ENCODE measurements around the gene HMOX2.

Gene HMOX2

DNA sequence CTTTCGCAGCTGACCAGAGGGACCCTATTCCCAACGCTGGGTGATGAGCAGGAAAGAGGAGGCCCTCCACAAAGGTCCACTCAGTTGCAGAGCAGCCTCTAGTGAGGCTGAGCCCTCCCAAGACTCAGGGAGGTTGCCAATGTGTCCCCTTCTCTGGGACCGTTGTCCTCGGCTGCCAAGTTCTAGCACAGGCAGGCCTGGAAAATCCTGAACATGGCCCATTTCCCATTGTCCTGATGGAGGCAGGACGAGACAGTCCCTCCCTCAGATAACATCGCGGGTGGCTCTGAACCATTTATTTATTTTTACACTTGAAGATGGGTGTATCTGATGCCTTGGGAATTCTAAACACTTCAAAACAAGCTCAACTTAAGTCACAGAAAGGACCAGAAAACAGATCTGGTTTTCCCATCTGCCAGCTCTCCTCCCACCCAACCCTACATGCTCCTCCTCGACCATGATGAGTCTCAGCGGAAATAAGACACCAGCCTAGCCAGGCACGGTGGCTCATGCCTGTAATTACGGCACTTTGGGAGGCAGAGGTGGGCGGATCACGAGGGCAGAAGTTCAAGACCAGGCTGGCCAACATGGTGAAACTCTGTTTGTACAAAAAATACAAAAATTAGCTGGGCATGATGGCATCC, 49.6 kb downstream of the HMOX2 start:
- DNase-seq, result no peak

DNA sequence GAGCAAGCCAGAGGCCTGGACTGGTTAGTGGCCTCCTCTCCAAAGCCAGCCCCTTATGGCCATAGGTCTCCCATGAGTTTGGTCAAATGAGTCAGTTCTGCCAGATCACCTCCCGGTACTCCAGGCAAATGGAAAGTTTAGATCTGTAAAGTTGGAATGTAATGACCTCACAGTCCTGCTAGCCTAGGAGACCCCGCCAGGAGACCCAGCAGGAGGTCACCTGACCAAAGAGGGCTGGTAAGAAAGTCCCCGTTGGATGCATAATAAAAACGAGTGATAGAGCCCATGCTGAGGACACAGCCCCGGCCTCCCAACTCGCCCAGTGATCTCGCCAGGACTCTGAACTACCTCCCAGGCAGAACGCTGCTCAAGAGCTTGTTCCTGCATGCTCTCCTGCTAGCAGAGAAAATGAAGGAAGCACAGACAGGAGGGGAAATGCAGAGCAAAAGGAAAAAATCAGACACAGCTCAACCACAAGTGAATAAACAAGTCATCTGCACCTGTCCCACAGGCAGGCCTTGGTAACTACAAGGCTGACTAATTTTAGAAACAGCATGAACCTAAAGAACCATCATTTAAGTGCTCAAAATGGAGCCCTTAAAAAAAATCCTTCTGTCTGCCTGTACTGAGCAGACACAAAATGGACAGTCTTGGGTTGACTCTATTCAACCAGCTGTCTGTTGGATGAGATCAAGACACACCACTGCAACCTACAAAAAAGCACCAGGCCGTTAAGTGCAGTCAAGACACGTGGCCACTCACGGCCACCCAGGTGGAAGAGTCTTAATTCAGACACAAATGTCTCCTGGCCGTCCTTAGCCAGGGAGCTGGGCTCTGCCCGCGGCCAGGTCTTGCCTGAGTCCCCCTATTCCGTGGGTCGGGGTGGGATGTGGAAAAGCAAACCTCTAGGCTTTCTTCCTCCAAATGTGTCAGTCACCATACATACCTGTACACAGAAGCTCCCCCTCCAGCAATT, 53.2 kb downstream of the HMOX2 start:
- DNase-seq, result peak; percentile 18

DNA sequence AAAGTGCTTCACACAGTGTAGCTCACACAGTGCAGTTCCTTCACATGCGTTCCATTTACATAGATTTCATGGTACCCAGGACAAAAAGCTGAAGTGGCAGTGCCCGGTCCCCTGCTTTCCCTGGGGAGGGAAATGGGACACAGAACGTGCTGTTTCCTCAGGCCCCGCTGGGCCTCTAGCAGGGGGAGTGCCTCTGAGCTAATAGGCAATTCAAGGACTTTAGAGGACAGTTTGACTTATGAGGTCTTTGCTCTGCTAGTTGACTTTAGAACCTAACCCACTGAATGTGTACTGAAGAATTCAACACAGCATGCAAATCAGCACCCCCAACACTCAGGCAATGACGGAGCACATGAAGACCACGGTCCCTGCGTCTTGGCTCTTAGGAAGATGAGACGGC, 55.6 kb downstream of the HMOX2 start:
- DNase-seq, result no peak

DNA sequence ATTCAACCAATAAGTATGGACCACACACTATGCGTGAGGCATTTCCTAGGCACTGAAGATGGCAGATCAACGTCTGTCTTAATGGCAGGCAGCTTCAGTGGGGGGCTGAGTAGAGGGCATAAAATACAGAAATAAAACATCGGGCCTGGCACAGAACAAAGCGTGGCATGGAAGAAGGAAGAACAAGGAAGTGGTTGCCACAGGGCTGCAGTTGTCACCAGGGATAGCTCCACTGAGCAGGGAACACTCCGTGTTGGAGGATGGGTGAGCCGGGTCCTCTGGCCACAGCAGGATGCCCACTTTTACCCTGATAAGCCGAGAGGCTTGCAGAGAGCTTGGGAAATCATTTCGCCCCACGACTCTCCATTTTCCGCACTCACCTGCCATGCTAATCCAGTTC, 56.0 kb downstream of the HMOX2 start:
- DNase-seq, result no peak

DNA sequence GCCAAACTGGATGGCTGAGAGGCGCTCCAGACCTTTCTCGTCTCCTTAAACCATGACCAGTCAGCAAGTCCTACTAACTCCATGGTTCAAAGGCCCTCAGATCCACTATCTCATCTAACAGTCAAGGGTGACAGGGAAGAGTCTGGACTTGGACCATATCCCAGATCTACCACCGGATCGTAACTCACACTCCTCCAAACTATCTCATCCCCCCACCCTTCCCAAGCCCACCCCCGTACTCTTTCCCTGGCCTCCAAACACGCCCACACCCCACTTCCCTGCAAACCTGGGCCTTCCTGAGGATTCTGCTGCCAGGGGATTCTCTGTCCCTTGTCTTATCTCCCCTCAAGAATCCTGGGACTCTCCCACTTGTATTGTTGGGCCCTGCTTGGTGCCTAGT, 57.3 kb downstream of the HMOX2 start:
- no peak for DNase-seq

DNA sequence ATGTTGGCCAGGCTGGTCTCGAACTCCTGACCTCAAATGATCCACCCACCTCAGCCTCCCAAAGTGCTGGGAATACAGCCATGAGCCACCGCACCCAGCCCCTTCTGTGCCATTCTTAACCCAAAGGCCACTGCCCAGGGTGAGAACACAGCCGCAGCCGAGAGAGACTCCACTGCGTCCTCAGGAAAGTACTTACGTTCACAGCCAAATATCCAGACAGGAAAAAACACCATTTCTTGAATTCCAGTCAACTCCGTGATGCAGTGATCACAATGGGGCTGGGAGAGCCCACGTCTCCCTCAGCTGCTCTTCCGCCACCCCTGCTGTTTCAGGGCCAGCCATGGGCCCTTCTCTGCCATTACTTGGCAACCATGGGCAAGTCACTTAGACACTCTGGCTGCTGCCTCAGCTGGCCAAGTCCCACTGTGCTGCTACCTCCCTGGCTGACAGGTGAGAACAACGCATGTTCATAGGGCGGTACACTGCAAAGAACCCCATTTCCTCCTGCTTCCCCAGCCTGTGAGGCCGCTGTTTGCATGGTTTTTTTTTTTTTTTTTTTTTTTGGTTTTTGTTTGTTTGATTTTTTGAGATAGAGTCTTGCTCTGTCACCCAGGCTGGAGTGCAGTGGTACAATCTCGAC, 58.1 kb downstream of the HMOX2 start:
- no peak for DNase-seq

DNA sequence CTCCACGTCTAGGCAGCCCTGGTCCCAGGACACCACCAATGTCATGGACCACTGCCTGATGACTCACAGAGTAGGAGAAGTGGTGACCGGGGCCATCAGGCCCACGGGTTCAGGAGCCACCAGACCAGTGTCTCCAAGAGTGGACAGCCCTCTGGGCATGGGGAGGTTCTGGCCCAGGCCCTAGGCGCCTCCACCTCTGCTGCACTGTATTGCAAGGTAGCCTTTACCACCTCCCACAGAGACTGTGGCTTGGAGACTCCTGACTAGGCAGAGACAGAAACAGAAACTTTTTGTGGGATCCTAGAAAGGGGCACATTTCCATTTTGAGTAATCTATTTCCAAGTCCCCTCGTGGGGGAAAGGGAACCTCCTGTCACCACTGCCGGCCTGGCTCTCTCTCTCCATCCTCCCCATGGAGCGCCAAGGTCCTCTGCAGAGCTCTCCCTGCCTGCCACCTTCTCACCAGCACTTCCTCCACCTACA, 59.5 kb downstream of the HMOX2 start:
- DNase-seq, result peak; percentile 40

DNA sequence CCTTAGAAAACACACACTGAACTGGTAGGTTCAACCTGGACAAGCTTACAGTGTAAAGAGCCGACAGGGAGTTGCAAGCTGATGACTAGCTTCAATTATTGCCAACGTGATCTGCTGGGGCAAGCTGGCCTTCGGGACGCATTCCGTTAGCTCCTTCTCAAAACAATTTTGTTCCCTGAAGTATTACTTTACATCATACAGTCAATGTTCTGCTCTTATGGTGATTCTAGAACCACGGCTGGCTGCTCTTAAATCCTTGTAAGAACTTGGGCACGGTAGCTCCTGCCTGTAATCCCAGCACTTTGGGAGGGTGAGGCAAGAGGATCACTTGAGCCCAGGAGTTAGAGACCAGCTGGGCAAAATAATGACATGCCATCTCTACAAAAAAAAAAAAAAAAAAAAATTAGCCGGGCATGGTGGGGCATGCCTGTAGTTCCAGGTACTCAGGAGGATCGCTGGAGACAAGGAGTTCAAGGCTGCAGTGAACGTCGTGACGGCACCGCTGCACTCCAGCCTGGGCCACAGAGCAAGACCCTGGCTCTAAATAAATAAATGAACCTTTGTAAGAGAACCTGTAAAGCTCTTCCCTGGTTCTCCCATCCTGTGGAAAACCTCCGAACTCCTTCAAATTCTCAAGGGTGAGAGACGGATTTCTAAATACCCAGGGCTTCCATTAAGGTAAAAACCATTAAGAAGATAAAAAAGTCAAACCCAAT, 60.4 kb downstream of the HMOX2 start:
- DNase-seq, result no peak

DNA sequence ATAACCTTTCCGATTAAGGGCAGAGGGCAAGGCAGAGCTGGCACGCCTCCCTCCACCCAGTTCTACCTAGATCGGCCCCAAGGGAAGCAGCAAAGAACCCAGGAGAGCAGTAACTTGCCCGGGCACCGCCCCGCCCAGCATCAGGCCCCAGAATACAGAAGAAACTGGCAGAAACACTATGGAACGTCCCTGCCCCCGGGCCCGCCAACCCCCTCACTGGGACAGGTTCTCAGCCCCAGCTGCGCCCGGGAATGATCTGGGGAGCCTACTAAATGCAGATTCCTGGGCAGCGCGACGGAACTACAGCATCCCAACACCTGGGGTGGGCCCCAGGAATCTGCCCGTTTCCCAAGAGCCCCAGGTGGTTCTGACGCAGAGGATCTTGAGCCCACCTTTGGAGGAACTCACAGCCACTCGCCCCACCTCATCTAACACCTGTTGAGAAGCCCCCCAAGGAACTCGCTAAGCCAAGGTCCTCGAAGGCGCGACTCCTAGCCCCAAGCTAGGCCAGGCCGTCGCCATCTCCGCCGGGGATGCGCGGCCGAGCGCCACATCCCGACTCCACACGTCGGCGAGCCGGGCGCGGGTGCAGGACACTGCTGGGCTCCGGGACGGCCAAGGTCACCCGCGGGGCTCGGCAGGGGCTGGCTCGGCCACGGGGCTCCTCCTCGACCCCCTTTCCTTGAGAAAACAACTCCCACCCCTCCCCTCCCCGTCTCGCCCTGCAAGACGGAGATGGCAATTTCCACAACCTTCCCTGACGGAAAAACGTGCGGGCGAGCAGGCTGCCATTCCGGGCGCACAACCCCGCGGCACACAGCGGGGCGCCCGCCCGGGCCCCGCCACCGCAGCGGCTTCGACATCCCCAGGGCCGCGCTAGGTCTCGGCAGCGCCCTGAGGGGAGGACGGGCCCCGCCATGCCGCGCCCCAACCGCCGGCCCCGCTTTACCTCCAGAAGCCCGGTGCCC, 61.5 kb downstream of the HMOX2 start:
- no peak for DNase-seq

DNA sequence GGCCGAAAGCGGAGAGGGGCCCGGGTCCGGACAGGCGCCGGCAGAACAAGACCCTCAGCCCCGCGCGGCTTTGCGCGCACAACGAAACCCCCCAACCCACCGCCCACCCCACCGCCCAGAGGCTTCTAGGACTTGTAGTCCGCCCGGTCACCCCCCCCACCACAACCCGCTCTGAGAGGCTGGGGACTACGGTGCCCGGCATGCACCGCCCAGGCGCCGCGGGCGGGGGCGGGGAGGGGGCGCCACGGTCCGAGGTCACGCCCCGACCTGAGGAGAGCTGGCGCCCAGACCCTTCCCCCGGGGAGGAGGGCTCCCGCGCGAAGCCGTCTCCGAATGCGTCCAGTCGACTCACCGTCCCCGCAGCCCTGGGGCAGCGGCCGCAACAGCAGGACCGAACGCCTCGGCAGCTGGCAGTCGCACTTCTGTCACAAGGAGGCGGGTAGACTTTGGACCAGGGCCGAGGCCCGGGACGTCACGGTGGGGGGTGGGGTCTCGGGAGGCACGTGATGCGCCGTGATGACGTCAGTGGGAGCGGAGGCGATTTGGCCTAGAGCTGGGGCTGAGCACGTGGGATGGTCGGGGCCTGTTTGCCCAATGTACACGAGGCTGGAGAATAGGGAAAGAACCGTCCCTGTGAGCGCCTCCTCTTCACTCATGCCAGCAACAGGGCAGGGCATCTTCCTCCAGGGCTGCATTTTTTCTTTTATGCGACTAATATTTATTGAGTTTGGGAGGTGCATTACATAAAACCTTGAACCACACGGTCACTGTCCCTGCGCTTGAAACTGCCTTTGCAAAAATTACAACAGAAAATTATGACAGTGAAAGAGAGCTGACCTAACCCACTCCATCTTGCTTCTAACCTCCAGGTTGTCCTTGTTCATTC, 62.4 kb downstream of the HMOX2 start, which contains the start of gene CDIP1:
Gene CDIP1, minus strand, starts transcription at position 424 of the 886 bp plus-strand sequence. CDS start 24,643 bp downstream, outside the sequence.
- peak; percentile 96 for DNase-seq

DNA sequence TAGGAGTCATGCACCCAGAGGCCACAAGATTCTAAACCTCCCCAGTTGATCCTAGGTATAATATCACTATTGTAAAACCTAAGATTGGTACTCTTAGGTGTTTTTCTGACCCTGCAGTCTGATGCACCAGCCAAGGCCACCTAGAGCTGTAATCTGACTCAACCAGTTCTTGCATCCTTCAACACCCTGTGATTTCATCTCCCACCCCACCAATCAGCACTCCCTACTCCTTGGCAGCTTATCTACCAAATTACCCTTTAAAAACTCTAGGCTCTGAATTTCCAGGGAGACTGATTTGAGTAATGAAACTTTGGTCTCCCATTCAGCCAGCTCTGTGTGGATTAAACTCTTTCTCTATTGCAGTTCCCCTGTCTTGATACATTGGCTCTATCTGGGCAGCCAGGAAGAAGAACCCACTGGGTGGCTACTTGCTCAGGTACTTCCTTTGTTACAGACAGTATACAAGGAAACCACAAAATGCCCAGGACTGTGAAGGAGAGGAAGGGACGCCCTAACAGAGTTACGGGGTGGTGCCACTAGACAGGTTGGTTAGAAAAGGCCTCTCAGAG, 63.6 kb downstream of the HMOX2 start:
- DNase-seq, result no peak

DNA sequence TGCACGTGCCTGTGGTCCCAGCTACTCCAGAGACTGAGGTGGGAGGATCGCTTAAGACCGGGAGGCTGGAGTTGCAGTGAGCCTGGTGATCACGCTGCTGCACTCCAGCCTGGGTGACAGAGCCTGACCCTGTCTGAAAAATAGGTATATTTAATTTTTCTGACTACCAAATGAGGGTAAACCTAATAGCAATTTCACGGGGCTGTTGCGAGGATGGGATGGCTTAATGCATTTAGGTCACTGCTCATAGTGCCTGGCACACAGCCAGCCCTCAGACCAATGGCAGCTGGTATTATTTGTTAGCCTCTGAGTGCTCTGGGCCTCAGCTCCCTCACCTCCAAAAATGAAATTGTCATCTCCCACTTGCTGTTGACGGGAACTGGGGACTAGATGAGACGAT, 68.3 kb downstream of the HMOX2 start:
- no peak for DNase-seq

DNA sequence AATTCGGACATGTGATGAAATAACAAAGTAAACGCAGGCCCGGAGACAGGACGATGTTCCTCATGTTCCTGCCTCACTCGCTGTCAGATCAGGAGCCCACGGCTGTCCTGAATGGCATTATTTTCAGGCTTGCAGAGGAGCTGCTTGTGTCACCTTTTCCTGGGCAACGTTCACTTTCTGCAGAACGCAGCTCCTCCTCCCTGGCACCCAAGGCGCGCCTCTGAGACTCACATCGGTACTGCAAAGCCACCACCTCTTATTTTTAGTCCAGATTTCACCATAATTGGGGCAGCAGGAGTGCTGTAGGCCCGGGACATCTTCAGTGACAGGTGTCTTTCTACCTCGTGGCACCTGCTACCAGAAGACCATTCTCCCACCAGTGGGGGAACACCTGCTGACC, 71.9 kb downstream of the HMOX2 start:
- no peak for DNase-seq

DNA sequence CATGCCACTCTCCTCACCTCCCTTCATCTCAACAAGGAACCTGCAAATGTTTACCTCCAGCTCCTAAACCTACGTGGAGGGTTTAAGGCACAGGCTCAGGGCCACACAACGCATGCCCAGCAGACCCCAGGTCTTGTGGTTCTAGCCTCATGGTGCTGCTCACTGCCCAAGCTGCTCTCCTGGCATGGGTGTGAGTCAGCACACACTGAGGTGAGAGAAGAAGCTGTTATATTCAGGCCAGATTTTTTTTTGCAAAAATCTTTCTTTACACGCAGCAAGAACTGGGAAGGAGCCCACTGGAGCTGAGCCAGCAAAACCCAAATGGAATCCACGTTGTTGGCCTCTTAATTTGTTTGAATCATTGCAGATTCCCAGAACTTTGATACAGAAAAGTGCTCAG, 74.4 kb downstream of the HMOX2 start:
- no peak for DNase-seq

DNA sequence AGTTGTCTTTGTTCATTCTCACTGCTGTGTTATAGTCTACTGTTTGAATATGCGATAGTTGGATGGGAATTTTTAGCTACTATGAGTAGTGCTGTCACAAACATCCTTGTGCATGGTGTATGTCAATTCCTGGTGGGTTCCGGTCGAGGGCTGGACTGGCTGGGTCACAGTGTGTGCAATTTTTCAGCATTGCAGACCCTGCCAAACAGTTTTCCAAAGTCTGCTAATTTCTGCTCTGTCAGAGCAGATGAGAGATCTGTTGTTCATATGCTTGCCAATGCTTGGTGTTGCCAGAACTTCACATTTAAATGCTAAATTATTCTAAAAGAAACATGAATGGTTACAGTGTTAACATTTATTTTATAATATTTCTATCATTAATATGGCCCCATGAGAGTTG, 76.3 kb downstream of the HMOX2 start:
- DNase-seq, result no peak

DNA sequence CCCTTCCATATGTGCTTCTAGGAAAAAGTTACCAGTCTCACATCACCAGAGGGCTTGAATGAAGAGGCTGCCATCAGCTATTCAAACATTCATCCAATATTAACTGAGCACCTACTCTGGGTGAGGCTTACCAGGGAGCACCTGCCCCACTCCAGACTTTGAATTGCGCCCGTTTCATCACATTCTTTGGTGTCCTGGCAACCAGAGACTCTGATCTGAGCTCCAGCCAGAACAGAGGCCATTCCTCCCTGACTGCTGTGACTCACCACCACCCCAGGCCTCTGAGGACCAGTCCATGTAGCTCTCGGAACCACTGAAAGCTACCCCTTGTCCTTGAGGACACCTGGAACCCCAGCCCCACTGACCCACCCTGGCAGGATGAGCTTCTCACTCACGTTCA, 79.9 kb downstream of the HMOX2 start, which contains the start of gene C16orf96:
Gene C16orf96, plus strand, starts transcription at position 229 of the 400 bp plus-strand sequence. Its CDS starts 150 bp downstream, at position 379.
- no peak for DNase-seq

DNA sequence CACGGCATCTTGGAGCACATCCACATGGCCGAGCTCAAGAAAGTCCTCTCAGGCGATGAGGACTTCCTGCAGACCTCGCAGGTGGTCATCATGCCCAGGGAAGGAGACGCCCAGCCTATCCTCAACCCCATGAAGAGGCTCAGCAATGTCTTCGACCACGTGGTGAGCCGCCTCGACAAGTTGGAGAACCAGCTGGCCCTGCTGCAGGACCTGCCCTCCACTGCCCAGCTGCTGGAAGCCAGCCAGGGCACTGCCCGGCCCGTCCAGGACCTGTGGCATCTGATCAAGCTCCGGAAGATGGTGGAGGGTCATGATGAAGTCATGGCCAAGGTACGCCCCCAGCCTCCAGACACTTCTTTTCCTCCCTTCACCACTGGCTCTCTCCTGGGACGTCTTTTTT, 80.4 kb downstream of the HMOX2 start:
- DNase-seq, result no peak

DNA sequence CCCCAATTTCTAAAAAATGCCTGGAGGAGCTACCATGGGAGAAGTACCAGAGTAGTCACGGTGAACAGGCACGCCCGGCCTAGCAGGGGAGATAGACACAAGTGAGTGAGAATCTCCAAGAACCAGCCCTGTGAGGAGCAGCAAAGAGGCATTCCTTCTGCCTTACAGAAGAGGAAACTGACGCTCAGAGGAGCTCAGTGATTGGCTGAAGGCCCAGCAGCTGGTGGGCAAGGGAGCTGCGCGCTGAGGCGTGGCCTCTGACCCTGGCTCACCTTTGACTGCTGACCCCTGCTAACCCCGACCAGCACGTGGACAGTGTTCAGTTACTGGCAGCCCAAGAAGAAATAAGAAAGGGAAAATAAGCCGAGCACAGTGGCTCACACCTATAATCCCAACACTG, 81.8 kb downstream of the HMOX2 start:
- DNase-seq, result no peak
